Activated naive CD4-positive, alpha-beta T cell treated with anti-CD3 and anti-CD28 coated beads, Interleukin-2, amount 50 U/mL, for 24 hours (primary cell): Measurements from ENCODE around the gene TERT.

Experiments used
- H3K27ac Mint-ChIP-seq: one replicate; pipeline ENCODE4 v1.8.0; 2021; ENCODE audit warnings: mild to moderate bottlenecking, mixed read lengths
- H3K27me3 Mint-ChIP-seq: one replicate; pipeline ENCODE4 v1.8.0; 2021; ENCODE audit warnings: mixed read lengths
- H3K36me3 Mint-ChIP-seq: one replicate; pipeline ENCODE4 v1.8.0; 2021; ENCODE audit warnings: mixed read lengths
- H3K4me1 Mint-ChIP-seq: one replicate; pipeline ENCODE4 v1.8.0; 2021; ENCODE audit warnings: mixed read lengths
- H3K4me3 Mint-ChIP-seq: one replicate; pipeline ENCODE4 v1.8.0; 2021; ENCODE audit warnings: mild to moderate bottlenecking, mixed read lengths
- H3K9me3 Mint-ChIP-seq: one replicate; pipeline ENCODE4 v1.8.0; 2021; ENCODE audit warnings: mixed read lengths

TERT gene

GRCh38 chr5:1212881-1213280 is 82.0 kb downstream of the TERT start:
- Mint-ChIP-seq H3K27me3 (no peaks in the 10 kb centered on the region), H3K4me3 (no peak overlapping the region), H3K36me3 (no peaks in the 10 kb centered on the region)

GRCh38 chr5:1212271-1212670 is 82.6 kb downstream of the TERT start:
- H3K27me3 Mint-ChIP-seq = no peaks in the 10 kb centered on the region
- H3K4me3 Mint-ChIP-seq = no peak overlapping the region
- H3K27ac Mint-ChIP-seq = no peak overlapping the region
- no peaks in the 10 kb centered on the region for H3K4me1 Mint-ChIP-seq
- no peaks in the 10 kb centered on the region for H3K36me3 Mint-ChIP-seq
- H3K9me3 Mint-ChIP-seq = no peaks in the 10 kb centered on the region

More at GRCh38 chr5:1212881-1213280, 82.0 kb downstream of the TERT start:
- no peak overlapping the region for H3K27ac Mint-ChIP-seq
- H3K4me1 Mint-ChIP-seq = peaks cover under 1% of the 10 kb centered on the region
- no peaks in the 10 kb centered on the region for H3K9me3 Mint-ChIP-seq

GRCh38 chr5:1211701-1212100 is 83.2 kb downstream of the TERT start:
- H3K27me3 Mint-ChIP-seq = no peaks in the 10 kb centered on the region
- H3K9me3 Mint-ChIP-seq = no peaks in the 10 kb centered on the region
- H3K4me3 Mint-ChIP-seq = no peak overlapping the region
- H3K4me1 Mint-ChIP-seq = no peaks in the 10 kb centered on the region
- no peak overlapping the region for H3K27ac Mint-ChIP-seq
- H3K36me3 Mint-ChIP-seq = no peaks in the 10 kb centered on the region

- no peak overlapping the region for H3K27ac Mint-ChIP-seq
- no peak overlapping the region for H3K4me3 Mint-ChIP-seq
- no peaks in the 10 kb centered on the region for H3K4me1 Mint-ChIP-seq
- no peaks in the 10 kb centered on the region for H3K27me3 Mint-ChIP-seq
- H3K9me3 Mint-ChIP-seq = no peaks in the 10 kb centered on the region
- no peaks in the 10 kb centered on the region for H3K36me3 Mint-ChIP-seq
These were observed 84.0 kb downstream of the TERT start for GRCh38 chr5:1210832-1211251.

- Mint-ChIP-seq H3K4me3 (no peak overlapping the region), H3K36me3 (no peaks in the 10 kb centered on the region), H3K27ac (no peak overlapping the region), H3K9me3 (no peaks in the 10 kb centered on the region), H3K4me1 (no peaks in the 10 kb centered on the region), H3K27me3 (no peaks in the 10 kb centered on the region)
These were observed 84.7 kb downstream of the TERT start for GRCh38 chr5:1209896-1210776.

GRCh38 chr5:1209489-1209852 is 85.4 kb downstream of the TERT start:
- H3K4me3 Mint-ChIP-seq = no peak overlapping the region
- H3K27me3 Mint-ChIP-seq = no peaks in the 10 kb centered on the region
- no peaks in the 10 kb centered on the region for H3K36me3 Mint-ChIP-seq
- no peaks in the 10 kb centered on the region for H3K4me1 Mint-ChIP-seq
- no peak overlapping the region for H3K27ac Mint-ChIP-seq
- no peaks in the 10 kb centered on the region for H3K9me3 Mint-ChIP-seq

- no peaks in the 10 kb centered on the region for H3K4me1 Mint-ChIP-seq
- no peaks in the 10 kb centered on the region for H3K36me3 Mint-ChIP-seq
These were observed 86.0 kb downstream of the TERT start for GRCh38 chr5:1208743-1209488.

GRCh38 chr5:1208221-1208742 is 86.6 kb downstream of the TERT start:
- no peaks in the 10 kb centered on the region for H3K4me1 Mint-ChIP-seq
- no peaks in the 10 kb centered on the region for H3K27me3 Mint-ChIP-seq
- no peaks in the 10 kb centered on the region for H3K9me3 Mint-ChIP-seq
- H3K36me3 Mint-ChIP-seq = no peaks in the 10 kb centered on the region
- no peak overlapping the region for H3K4me3 Mint-ChIP-seq
- no peak overlapping the region for H3K27ac Mint-ChIP-seq

More at GRCh38 chr5:1208743-1209488, 86.0 kb downstream of the TERT start:
- Mint-ChIP-seq H3K27me3 (no peaks in the 10 kb centered on the region), H3K9me3 (no peaks in the 10 kb centered on the region), H3K4me3 (no peak overlapping the region), H3K27ac (no peak overlapping the region)

- no peaks in the 10 kb centered on the region for H3K9me3 Mint-ChIP-seq
- H3K4me3 Mint-ChIP-seq = no peak overlapping the region
- no peaks in the 10 kb centered on the region for H3K36me3 Mint-ChIP-seq
- no peaks in the 10 kb centered on the region for H3K4me1 Mint-ChIP-seq
- no peak overlapping the region for H3K27ac Mint-ChIP-seq
- no peaks in the 10 kb centered on the region for H3K27me3 Mint-ChIP-seq
These were observed 87.3 kb downstream of the TERT start for GRCh38 chr5:1207555-1207954.

GRCh38 chr5:1206521-1207412 is 88.1 kb downstream of the TERT start:
- Mint-ChIP-seq H3K27ac (no peak overlapping the region), H3K9me3 (no peaks in the 10 kb centered on the region), H3K36me3 (no peaks in the 10 kb centered on the region)

GRCh38 chr5:1205255-1206180 is 89.3 kb downstream of the TERT start:
- H3K36me3 Mint-ChIP-seq = no peaks in the 10 kb centered on the region
- H3K9me3 Mint-ChIP-seq = no peaks in the 10 kb centered on the region
- no peaks in the 10 kb centered on the region for H3K27me3 Mint-ChIP-seq
- no peaks in the 10 kb centered on the region for H3K4me1 Mint-ChIP-seq
- no peak overlapping the region for H3K27ac Mint-ChIP-seq
- no peak overlapping the region for H3K4me3 Mint-ChIP-seq

More at GRCh38 chr5:1206521-1207412, 88.1 kb downstream of the TERT start:
- Mint-ChIP-seq H3K4me1 (no peaks in the 10 kb centered on the region), H3K27me3 (no peaks in the 10 kb centered on the region), H3K4me3 (no peak overlapping the region)

GRCh38 chr5:1204693-1205242 is 90.1 kb downstream of the TERT start:
- no peak overlapping the region for H3K4me3 Mint-ChIP-seq
- H3K27ac Mint-ChIP-seq = no peak overlapping the region
- no peaks in the 10 kb centered on the region for H3K27me3 Mint-ChIP-seq
- H3K9me3 Mint-ChIP-seq = no peaks in the 10 kb centered on the region
- H3K36me3 Mint-ChIP-seq = no peaks in the 10 kb centered on the region
- no peaks in the 10 kb centered on the region for H3K4me1 Mint-ChIP-seq

- no peaks in the 10 kb centered on the region for H3K36me3 Mint-ChIP-seq
- no peaks in the 10 kb centered on the region for H3K27me3 Mint-ChIP-seq
- H3K4me3 Mint-ChIP-seq = no peak overlapping the region
- H3K9me3 Mint-ChIP-seq = no peaks in the 10 kb centered on the region
- H3K27ac Mint-ChIP-seq = no peak overlapping the region
- no peaks in the 10 kb centered on the region for H3K4me1 Mint-ChIP-seq
These were observed 90.7 kb downstream of the TERT start for GRCh38 chr5:1203968-1204692.
